WTC11 (cell line): ENCODE results near the gene FREM2. TPM values are rescaled to one million over a fixed set of nuclear protein-coding genes. Genes with fewer than 3 reads are reported as not detected.

ENCODE experiments used
- ATAC-seq: fragments of 200-7000 bp; cut with Tn5 transposase; 2 replicates; pipeline ENCODE4 v1.10.0; 2021; ENCODE audit warnings: mild to moderate bottlenecking, moderate library complexity
- CTCF ChIA-PET: fragments of 300-600 bp; sonication (Branson Sonifier 250); formaldehyde crosslinking; loops from one replicate; lab custom pipeline; 2021; ENCODE audit warnings: antibody characterized with exemption; lab: Charles Lee
- POLR2A ChIA-PET: fragments of 350-600 bp; sonication (Branson Sonifier 250); formaldehyde crosslinking; loops from one replicate; lab custom pipeline; 2021; ENCODE audit warnings: antibody characterized with exemption; lab: Charles Lee
- DNase-seq: peaks from one replicate; pipeline ENCODE4 v3.0.0; 2021; ENCODE audit warnings: low spot score
- H3K27ac Mint-ChIP-seq: 2 replicates; pipeline ENCODE4 v1.8.0; 2021; ENCODE audit warnings: mixed read lengths
- H3K27me3 Mint-ChIP-seq: 2 replicates; pipeline ENCODE4 v1.8.0; 2021; ENCODE audit warnings: low read depth, mild to moderate bottlenecking, moderate library complexity, mixed read lengths
- H3K36me3 Mint-ChIP-seq: 2 replicates; pipeline ENCODE4 v1.8.0; 2021; ENCODE audit warnings: mixed read lengths
- H3K4me1 Mint-ChIP-seq: 2 replicates; pipeline ENCODE4 v1.8.0; 2022; ENCODE audit warnings: mixed read lengths
- H3K4me3 Mint-ChIP-seq: 2 replicates; pipeline ENCODE4 v1.8.0; 2021; ENCODE audit warnings: mild to moderate bottlenecking, moderate library complexity, mixed read lengths
- H3K9me3 Mint-ChIP-seq: 2 replicates; pipeline ENCODE4 v1.8.0; 2021; ENCODE audit warnings: mixed read lengths
- CREM ChIP-seq: sonication (generic); formaldehyde crosslinking; IDR thresholded peaks from 2 replicates; pipeline ENCODE4 v1.8.1; 2022; ENCODE audit warnings: mild to moderate bottlenecking, missing genetic modification reagents, moderate library complexity
- FOXJ3 ChIP-seq: sonication (generic); formaldehyde crosslinking; IDR thresholded peaks from 2 replicates; pipeline ENCODE4 v1.9.0; 2021; ENCODE audit warnings: missing genetic modification reagents, mild to moderate bottlenecking, borderline replicate concordance
- GRHL2 ChIP-seq: fragments of 250-450 bp; sonication (Bioruptor Pico); IDR thresholded peaks from 2 replicates; pipeline ENCODE4 v1.8.0; 2022; ENCODE audit warnings: mild to moderate bottlenecking, moderate library complexity; ENCODE audit not compliant: insufficient replicate concordance, severe bottlenecking
- HMGA2 ChIP-seq: fragments of 250-450 bp; sonication (Bioruptor Pico); IDR thresholded peaks from 2 replicates; pipeline ENCODE4 v1.4.0; 2021; ENCODE audit warnings: mild to moderate bottlenecking, moderate library complexity
- MXD4 ChIP-seq: fragments of 250-450 bp; sonication (Bioruptor Pico); IDR thresholded peaks from 2 replicates; pipeline ENCODE4 v1.8.0; 2021; ENCODE audit warnings: mild to moderate bottlenecking, moderate library complexity, borderline replicate concordance
- MYBL2 ChIP-seq: sonication (generic); formaldehyde crosslinking; IDR thresholded peaks from 2 replicates; pipeline ENCODE4 v1.8.1; 2023; ENCODE audit warnings: mild to moderate bottlenecking, moderate library complexity, missing genetic modification reagents
- ZNF138 ChIP-seq: sonication (generic); formaldehyde crosslinking; conservative IDR thresholded peaks from 2 replicates; pipeline ENCODE4 v1.8.1; 2022; ENCODE audit warnings: mild to moderate bottlenecking, moderate library complexity, missing genetic modification reagents
- ZNF219 ChIP-seq: sonication (generic); formaldehyde crosslinking; IDR thresholded peaks from 2 replicates; pipeline ENCODE4 v1.8.0; 2023; ENCODE audit warnings: missing genetic modification reagents, mild to moderate bottlenecking, borderline replicate concordance
- ZNF263 ChIP-seq: sonication (generic); formaldehyde crosslinking; IDR thresholded peaks from 2 replicates; pipeline ENCODE4 v1.8.1; 2022; ENCODE audit warnings: low read depth, mild to moderate bottlenecking, moderate library complexity, missing genetic modification reagents
- ZNF396 ChIP-seq: fragments of 250-450 bp; sonication (Bioruptor Pico); IDR thresholded peaks from 2 replicates; pipeline ENCODE4 v1.8.0; 2021; ENCODE audit warnings: mild to moderate bottlenecking, moderate library complexity, borderline replicate concordance
- ZNF671 ChIP-seq: fragments of 250-450 bp; sonication (Bioruptor Pico); IDR thresholded peaks from 2 replicates; pipeline ENCODE4 v1.8.0; 2021; ENCODE audit warnings: mild to moderate bottlenecking
- total RNA-seq: library from RNA; stranded (reverse); gene quantifications from 3 replicates; pipeline ENCODE4 v1.2.3, GENCODE V29; 2021
- TF ChIP-seq, protein P1 (sequence below): sonication (generic); formaldehyde crosslinking; IDR thresholded peaks from 2 replicates; pipeline ENCODE4 v1.8.0; 2023; ENCODE audit warnings: missing genetic modification reagents, mild to moderate bottlenecking, borderline replicate concordance
- TF ChIP-seq, protein P2 (sequence below): sonication (generic); formaldehyde crosslinking; IDR thresholded peaks from 2 replicates; pipeline ENCODE4 v1.8.0; 2022; ENCODE audit warnings: mild to moderate bottlenecking, missing genetic modification reagents
- TF ChIP-seq, protein P3 (sequence below): sonication (generic); formaldehyde crosslinking; IDR thresholded peaks from 2 replicates; pipeline ENCODE4 v1.8.1; 2023; ENCODE audit warnings: mild to moderate bottlenecking, moderate library complexity, missing genetic modification reagents
- TF ChIP-seq, protein P4 (sequence below): sonication (generic); formaldehyde crosslinking; conservative IDR thresholded peaks from 2 replicates; pipeline ENCODE4 v1.8.1; 2023; ENCODE audit warnings: mild to moderate bottlenecking, low read depth, missing genetic modification reagents, moderate library complexity
- TF ChIP-seq, protein P5 (sequence below): fragments of 250-450 bp; sonication (Bioruptor Pico); IDR thresholded peaks from 2 replicates; pipeline ENCODE4 v1.9.0; 2021; ENCODE audit warnings: mild to moderate bottlenecking
- TF ChIP-seq, protein P6 (sequence below): sonication (generic); formaldehyde crosslinking; IDR thresholded peaks from 2 replicates; pipeline ENCODE4 v1.8.1; 2023; ENCODE audit warnings: mild to moderate bottlenecking, missing genetic modification reagents, borderline replicate concordance

FREM2 gene
- total RNA-seq, 1 experiment from 2014 or later: 23.7 TPM

DNA sequence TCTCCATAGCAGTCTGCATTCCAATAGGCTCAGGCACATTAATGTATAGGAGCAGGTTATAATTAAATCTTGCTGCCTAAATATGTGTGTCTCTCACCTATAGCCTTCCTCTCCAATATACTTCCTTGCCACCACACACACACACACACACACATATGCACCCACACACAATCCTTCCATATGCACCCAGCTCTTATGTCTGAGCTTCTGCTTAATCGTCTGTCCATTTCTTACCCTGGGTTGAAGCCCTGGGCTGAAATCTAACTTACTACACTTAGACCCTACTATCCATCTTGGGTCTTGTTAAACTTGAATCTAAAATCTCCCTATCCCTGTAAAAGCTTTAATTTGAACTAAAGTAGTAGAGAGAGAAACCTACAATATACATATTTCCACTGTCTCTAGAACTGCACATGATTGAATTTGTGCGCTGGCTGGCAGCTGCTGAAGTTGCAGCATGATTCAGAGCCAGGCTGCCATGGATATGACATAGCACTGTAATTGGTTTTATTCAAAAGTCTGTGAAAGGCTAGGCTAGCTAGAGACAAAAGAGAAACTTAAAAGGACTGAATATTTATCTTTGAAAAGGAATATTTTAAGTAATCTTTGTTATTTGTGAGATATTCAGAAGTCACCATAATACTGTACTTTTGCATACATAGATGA, 25.7 kb upstream of the FREM2 start (continued):
- TF ChIP-seq, protein P1, sequence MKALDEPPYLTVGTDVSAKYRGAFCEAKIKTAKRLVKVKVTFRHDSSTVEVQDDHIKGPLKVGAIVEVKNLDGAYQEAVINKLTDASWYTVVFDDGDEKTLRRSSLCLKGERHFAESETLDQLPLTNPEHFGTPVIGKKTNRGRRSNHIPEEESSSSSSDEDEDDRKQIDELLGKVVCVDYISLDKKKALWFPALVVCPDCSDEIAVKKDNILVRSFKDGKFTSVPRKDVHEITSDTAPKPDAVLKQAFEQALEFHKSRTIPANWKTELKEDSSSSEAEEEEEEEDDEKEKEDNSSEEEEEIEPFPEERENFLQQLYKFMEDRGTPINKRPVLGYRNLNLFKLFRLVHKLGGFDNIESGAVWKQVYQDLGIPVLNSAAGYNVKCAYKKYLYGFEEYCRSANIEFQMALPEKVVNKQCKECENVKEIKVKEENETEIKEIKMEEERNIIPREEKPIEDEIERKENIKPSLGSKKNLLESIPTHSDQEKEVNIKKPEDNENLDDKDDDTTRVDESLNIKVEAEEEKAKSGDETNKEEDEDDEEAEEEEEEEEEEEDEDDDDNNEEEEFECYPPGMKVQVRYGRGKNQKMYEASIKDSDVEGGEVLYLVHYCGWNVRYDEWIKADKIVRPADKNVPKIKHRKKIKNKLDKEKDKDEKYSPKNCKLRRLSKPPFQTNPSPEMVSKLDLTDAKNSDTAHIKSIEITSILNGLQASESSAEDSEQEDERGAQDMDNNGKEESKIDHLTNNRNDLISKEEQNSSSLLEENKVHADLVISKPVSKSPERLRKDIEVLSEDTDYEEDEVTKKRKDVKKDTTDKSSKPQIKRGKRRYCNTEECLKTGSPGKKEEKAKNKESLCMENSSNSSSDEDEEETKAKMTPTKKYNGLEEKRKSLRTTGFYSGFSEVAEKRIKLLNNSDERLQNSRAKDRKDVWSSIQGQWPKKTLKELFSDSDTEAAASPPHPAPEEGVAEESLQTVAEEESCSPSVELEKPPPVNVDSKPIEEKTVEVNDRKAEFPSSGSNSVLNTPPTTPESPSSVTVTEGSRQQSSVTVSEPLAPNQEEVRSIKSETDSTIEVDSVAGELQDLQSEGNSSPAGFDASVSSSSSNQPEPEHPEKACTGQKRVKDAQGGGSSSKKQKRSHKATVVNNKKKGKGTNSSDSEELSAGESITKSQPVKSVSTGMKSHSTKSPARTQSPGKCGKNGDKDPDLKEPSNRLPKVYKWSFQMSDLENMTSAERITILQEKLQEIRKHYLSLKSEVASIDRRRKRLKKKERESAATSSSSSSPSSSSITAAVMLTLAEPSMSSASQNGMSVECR: no peak
- no peak for TF ChIP-seq ZNF671
- no peak for TF ChIP-seq ZNF219 (CRISPR knock-in tag)
- TF ChIP-seq, protein P2, sequence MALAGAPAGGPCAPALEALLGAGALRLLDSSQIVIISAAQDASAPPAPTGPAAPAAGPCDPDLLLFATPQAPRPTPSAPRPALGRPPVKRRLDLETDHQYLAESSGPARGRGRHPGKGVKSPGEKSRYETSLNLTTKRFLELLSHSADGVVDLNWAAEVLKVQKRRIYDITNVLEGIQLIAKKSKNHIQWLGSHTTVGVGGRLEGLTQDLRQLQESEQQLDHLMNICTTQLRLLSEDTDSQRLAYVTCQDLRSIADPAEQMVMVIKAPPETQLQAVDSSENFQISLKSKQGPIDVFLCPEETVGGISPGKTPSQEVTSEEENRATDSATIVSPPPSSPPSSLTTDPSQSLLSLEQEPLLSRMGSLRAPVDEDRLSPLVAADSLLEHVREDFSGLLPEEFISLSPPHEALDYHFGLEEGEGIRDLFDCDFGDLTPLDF: no peak
- TF ChIP-seq, protein P3, sequence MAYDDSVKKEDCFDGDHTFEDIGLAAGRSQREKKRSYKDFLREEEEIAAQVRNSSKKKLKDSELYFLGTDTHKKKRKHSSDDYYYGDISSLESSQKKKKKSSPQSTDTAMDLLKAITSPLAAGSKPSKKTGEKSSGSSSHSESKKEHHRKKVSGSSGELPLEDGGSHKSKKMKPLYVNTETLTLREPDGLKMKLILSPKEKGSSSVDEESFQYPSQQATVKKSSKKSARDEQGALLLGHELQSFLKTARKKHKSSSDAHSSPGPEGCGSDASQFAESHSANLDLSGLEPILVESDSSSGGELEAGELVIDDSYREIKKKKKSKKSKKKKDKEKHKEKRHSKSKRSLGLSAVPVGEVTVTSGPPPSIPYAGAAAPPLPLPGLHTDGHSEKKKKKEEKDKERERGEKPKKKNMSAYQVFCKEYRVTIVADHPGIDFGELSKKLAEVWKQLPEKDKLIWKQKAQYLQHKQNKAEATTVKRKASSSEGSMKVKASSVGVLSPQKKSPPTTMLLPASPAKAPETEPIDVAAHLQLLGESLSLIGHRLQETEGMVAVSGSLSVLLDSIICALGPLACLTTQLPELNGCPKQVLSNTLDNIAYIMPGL (CRISPR knock-in tag): no peak
- TF ChIP-seq ZNF396 (CRISPR knock-in tag): no peak
- TF ChIP-seq, protein P4, sequence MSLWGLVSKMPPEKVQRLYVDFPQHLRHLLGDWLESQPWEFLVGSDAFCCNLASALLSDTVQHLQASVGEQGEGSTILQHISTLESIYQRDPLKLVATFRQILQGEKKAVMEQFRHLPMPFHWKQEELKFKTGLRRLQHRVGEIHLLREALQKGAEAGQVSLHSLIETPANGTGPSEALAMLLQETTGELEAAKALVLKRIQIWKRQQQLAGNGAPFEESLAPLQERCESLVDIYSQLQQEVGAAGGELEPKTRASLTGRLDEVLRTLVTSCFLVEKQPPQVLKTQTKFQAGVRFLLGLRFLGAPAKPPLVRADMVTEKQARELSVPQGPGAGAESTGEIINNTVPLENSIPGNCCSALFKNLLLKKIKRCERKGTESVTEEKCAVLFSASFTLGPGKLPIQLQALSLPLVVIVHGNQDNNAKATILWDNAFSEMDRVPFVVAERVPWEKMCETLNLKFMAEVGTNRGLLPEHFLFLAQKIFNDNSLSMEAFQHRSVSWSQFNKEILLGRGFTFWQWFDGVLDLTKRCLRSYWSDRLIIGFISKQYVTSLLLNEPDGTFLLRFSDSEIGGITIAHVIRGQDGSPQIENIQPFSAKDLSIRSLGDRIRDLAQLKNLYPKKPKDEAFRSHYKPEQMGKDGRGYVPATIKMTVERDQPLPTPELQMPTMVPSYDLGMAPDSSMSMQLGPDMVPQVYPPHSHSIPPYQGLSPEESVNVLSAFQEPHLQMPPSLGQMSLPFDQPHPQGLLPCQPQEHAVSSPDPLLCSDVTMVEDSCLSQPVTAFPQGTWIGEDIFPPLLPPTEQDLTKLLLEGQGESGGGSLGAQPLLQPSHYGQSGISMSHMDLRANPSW (CRISPR knock-in tag): no peak
- no peak for TF ChIP-seq FOXJ3
- TF ChIP-seq HMGA2: no peak
- TF ChIP-seq, protein P5, sequence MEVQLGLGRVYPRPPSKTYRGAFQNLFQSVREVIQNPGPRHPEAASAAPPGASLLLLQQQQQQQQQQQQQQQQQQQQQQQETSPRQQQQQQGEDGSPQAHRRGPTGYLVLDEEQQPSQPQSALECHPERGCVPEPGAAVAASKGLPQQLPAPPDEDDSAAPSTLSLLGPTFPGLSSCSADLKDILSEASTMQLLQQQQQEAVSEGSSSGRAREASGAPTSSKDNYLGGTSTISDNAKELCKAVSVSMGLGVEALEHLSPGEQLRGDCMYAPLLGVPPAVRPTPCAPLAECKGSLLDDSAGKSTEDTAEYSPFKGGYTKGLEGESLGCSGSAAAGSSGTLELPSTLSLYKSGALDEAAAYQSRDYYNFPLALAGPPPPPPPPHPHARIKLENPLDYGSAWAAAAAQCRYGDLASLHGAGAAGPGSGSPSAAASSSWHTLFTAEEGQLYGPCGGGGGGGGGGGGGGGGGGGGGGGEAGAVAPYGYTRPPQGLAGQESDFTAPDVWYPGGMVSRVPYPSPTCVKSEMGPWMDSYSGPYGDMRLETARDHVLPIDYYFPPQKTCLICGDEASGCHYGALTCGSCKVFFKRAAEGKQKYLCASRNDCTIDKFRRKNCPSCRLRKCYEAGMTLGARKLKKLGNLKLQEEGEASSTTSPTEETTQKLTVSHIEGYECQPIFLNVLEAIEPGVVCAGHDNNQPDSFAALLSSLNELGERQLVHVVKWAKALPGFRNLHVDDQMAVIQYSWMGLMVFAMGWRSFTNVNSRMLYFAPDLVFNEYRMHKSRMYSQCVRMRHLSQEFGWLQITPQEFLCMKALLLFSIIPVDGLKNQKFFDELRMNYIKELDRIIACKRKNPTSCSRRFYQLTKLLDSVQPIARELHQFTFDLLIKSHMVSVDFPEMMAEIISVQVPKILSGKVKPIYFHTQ (CRISPR knock-in tag): no peak
- TF ChIP-seq ZNF138 (CRISPR knock-in tag): no peak
- no peak for TF ChIP-seq MXD4

DNA sequence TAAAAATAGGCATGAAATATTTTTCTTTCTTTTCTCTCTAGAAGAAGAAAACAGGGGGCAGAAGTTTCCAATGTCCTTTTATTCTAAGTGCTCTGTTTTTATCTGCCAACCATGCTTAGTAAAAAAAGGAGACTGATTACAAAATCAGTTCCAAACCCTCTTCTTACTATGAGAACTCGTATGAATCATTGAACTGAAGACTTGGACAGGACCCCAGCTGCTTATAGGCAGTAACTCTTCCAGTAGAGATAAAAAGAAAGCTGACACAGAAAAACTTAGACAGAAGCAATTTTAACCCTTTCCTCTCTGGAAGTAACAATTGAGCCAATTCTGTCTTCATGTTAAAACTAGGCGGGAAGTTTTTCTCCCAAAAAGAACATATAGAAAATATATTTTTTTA, 24.5 kb upstream of the FREM2 start:
- Mint-ChIP-seq H3K4me1 (no peaks in the 10 kb centered on the region), H3K36me3 (no peaks in the 10 kb centered on the region), H3K27me3 (no peaks in the 10 kb centered on the region), H3K27ac (no peak overlapping the region), H3K9me3 (no peaks in the 10 kb centered on the region), H3K4me3 (no peak overlapping the region)
- CTCF ChIA-PET: no interaction called here
- ATAC-seq (no peak), DNase-seq (no peak)
- POLR2A ChIA-PET: interaction anchor here (0.9 kb wide), 1 partner anchor 16 kb away, joined by 4 read pairs; no protein-coding TSS in a partner anchor
- TF ChIP-seq ZNF396 (CRISPR knock-in tag): no peak
- no peak for TF ChIP-seq GRHL2 (CRISPR knock-in tag)
- no peak for TF ChIP-seq CREM (CRISPR knock-in tag)
- no peak for TF ChIP-seq MYBL2 (CRISPR knock-in tag)
- TF ChIP-seq, protein P6, sequence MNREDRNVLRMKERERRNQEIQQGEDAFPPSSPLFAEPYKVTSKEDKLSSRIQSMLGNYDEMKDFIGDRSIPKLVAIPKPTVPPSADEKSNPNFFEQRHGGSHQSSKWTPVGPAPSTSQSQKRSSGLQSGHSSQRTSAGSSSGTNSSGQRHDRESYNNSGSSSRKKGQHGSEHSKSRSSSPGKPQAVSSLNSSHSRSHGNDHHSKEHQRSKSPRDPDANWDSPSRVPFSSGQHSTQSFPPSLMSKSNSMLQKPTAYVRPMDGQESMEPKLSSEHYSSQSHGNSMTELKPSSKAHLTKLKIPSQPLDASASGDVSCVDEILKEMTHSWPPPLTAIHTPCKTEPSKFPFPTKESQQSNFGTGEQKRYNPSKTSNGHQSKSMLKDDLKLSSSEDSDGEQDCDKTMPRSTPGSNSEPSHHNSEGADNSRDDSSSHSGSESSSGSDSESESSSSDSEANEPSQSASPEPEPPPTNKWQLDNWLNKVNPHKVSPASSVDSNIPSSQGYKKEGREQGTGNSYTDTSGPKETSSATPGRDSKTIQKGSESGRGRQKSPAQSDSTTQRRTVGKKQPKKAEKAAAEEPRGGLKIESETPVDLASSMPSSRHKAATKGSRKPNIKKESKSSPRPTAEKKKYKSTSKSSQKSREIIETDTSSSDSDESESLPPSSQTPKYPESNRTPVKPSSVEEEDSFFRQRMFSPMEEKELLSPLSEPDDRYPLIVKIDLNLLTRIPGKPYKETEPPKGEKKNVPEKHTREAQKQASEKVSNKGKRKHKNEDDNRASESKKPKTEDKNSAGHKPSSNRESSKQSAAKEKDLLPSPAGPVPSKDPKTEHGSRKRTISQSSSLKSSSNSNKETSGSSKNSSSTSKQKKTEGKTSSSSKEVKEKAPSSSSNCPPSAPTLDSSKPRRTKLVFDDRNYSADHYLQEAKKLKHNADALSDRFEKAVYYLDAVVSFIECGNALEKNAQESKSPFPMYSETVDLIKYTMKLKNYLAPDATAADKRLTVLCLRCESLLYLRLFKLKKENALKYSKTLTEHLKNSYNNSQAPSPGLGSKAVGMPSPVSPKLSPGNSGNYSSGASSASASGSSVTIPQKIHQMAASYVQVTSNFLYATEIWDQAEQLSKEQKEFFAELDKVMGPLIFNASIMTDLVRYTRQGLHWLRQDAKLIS: no peak
- TF ChIP-seq ZNF263 (CRISPR knock-in tag): no peak
